ENCODE data around the gene TANC1.
A peak's percentile ranks its signal among the peaks of the same experiment; 100 is the strongest.
"Not testable (repeated sequence)": the region's sequence is repeated elsewhere in the genome, so short reads cannot be mapped to it uniquely, and the experiment has no call there.

Gene TANC1

GRCh38 chr2:159094173-159094737 lies 125.8 kb downstream of the TANC1 start:
- DNase-seq = no peak

DNA sequence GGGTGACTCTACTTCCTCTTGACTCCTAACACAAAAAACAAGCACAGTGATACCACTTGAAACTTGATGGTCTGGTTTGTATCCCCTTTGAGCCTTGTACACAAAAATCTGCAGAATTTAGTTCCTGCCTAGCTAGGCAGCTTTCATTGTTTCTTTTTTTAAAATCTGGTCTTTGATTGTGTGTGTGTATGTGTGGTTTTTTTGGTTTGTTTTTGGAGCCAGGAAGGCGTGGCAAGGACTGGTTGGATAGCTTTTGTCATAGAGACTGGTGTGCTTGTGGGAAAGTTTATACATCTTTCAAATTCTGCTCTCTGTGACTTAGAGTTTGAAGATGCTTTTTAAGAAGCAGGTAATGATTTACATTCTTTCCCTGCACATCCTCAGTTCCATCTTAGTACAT lies 127.4 kb downstream of the TANC1 start:
- no peak for DNase-seq

DNA sequence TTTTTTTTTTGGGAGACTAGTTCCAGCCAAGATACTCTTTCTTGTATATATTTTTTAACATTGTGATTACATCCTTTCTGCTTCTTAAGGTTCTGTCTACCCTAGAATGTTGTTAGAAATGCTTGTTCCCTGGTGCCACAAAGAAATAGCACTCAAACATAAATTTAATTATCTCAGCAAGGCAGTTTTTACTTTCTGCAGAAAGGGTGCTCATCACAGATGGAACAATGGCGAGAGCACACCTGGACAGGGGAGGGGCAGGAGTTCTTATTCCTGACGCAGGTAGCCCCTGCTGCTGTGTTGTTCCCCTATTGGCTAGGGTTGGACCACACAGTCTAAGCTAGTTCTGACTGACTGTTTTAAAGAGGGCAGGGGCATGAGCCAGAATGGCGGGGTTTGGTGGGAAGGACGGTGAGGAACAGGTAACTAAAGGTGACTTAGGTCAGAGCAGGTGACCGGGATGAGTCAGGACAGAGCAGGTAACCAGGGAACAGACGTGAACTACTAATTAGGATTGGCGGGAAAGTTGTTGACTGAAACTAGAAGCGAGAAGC lies 127.9 kb downstream of the TANC1 start:
- DNase-seq = not testable (repeated sequence)

GRCh38 chr2:159096901-159097300 lies 128.5 kb downstream of the TANC1 start:
- no peak for DNase-seq

GRCh38 chr2:159098361-159098760 lies 129.9 kb downstream of the TANC1 start:
- no peak for DNase-seq

GRCh38 chr2:159098921-159099411 lies 130.5 kb downstream of the TANC1 start:
- DNase-seq = no peak

GRCh38 chr2:159101755-159102489 lies 133.5 kb downstream of the TANC1 start:
- no peak for DNase-seq

DNA sequence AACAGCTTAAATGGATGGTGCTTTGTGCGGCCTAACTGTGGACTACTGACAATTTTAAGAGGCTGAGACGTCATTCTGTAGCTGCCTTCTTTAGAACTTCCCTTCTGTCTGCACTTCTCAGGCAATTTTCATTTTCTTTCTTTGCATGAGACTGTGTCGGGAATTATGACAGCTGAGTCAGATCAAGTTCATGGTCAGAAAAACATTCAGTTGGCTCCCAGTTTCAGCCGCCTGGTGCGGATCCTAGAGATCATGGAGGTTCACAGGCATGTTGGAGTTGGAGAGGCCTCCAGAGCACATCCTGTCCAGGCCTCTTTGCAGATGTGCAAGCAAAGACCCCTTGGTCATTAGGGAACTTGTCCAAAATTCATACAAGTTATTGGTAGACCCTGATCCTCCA lies 135.0 kb downstream of the TANC1 start:
- DNase-seq = no peak

GRCh38 chr2:159106109-159106508 lies 137.7 kb downstream of the TANC1 start:
- DNase-seq = no peak

- no peak for DNase-seq
Measured at GRCh38 chr2:159108181-159108893, 139.9 kb downstream of the TANC1 start.

- no peak for DNase-seq
Measured at GRCh38 chr2:159109517-159109916, 141.1 kb downstream of the TANC1 start.

- DNase-seq = no peak
Measured at GRCh38 chr2:159110784-159111183, 142.3 kb downstream of the TANC1 start.

DNA sequence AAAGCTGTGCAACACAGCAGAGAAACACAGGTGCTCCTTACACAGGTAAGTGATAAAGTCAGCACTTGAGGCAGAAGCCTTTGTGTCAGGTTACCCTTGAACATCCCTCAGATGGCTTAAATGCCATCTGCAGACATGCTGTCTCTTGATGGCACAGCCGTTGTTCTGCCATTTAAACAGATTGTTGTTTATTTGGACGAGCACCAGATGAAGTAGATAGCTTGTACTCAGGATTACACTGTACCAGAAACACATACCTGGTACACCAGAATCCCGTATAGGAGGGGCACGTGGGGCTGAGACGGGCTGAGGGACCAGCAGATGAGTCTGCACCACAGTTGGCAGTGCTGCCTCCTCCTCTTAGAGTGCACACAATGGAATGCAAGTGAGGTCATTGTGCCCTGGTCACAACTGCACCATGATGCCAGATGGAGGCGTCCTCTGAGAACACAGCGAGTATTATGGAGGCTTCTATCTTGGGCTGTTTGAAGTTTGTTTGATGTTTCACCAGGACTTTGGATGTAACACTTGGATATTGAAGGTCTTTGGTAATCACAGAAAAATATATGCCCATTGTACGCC lies 143.0 kb downstream of the TANC1 start:
- no peak for DNase-seq

GRCh38 chr2:159114835-159115234 lies 146.4 kb downstream of the TANC1 start:
- no peak for DNase-seq

DNA sequence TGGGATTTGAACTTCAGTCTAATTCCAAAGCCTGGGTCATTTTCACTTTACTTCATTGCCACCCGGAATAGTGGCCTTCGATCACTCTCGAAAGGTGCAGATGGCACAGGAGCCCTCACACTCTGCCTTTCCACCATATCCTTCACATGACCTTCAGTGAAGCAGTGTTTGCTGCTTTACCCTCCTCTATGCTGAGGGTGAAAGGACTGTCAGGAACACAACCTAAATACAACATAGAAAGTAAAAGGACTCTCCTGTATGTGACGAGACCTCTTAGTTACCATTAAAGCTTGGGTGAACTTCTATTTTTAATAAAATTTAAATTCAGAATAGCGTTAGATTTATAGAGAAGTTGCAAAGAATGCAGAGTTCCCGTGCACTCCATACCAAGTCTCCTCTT lies 148.5 kb downstream of the TANC1 start:
- DNase-seq = no peak

GRCh38 chr2:159117658-159118057 lies 149.2 kb downstream of the TANC1 start:
- DNase-seq = no peak

DNA sequence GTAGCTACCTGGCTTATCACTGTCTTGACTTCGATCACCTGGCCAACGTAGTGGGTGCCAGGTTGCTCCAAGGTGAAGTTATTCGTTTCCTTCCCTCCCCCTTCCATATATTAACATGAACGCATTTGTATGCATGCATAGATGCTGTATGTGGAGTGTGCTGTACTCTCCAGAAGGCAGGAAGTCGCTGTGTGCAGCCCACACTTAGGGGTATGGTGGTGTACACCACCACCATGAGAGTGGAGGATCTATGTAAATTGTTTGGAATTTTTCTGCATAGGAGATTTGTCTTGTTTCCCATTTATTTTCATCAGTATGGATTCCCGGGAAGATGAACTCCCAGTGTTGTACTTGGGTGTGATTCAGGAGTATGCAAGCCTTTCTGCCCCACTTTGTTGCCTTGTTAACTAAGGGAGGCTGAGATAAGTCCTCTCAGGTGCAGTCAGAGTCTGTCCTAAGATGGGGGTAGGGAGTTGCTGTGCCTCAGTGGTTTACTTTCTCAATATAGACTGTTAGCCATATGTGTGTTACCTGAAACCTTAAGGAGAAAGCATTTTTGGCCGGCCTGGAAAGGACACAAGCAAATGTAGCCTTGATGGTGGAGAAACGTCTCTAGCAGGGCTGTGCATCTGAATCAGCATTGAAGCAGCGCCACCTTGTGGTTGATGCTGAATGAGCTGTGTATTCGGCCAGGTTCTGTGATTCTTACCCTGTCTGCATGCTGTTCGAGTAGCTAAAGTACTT lies 149.8 kb downstream of the TANC1 start:
- peak; percentile 67 to 72 for DNase-seq

DNA sequence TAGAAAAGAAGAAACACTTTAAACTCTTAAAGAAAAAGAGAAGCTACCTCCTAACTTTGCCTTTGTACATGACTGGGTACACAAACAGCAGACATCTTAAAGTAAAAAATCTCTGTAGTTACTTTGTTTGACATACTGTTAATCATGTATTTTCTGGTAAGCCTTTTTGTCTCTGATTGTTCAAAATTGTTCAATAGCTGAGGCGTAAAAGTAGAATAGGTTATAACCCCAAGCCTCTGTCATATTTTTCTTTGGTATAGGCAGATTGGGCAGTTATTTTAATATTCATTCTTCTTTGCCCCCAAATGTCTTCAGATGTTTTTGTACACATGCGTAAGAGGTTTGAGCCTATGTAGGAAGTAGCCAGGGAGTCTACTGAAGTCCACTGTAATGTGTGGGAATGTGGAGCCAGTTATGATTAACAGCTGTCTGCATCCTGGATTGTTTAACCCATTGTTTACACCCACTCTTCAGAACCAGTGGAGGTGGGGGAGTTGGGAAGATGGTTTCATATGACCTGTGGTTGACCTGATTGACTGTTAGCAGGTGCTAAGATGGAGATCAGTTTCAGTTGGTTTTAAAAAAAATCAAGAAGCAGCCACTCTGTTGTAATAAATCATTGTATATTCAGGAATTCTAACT lies 150.5 kb downstream of the TANC1 start:
- DNase-seq = no peak

DNA sequence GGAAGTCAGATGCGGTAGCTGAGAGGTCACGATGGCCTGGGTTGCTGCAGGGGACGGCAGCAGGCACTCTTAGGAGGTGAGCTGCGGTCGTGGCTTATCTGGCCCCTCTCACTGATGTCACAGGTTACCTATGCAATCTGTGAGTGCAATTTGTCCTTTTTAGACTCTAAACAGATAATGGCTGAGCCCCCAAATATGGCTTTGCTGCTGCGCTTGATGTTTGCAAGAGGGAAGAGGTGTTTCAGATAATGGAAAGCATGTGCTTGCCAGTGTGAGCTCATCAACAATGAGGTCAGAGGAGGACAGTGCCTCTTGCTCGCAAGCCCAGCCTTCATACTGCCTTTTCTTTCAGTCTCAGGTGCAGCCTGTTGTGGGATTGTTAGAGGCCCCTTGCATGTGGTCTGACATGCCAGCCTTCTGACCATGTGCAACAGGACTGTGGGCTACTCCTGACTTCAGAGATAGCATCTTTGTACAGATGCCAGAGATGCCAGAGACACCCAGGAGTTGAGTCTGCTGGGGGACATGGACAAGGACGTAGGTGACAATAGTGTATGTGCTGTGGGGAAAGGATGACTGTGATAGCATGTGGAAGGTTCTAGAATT lies 151.3 kb downstream of the TANC1 start:
- DNase-seq = no peak

- DNase-seq = no peak
Measured at GRCh38 chr2:159123786-159124185, 155.3 kb downstream of the TANC1 start.

DNA sequence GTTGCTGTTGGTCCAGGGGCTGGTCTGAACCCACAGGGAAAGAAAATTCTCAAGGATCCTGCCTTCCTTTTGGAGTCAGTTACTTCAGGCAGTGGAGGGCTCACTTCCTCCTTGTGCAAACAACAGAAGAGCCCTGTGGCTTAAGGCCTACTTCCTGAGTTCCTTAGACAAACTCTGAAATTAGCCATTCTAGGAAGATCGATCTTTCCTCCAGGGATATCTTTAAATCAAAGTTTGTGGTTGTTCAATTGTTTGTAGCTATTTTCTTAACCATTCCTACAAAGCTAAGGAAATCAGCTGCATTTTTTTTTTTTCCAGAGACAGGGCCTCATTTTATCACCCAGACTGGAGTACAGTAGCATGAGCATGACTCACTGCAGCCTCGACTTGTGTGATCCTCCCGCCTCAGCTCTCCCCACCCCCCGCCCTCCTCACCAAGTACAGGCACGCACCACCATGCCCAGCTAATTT lies 156.0 kb downstream of the TANC1 start:
- peak in 1 of 2 donors; percentile 5 for DNase-seq

Data from CD4-positive, alpha-beta T cell treated with Interleukin-1 beta for 1 hour (primary cell).